ENCODE results near the gene INPP5E.

The INPP5E gene

DNA sequence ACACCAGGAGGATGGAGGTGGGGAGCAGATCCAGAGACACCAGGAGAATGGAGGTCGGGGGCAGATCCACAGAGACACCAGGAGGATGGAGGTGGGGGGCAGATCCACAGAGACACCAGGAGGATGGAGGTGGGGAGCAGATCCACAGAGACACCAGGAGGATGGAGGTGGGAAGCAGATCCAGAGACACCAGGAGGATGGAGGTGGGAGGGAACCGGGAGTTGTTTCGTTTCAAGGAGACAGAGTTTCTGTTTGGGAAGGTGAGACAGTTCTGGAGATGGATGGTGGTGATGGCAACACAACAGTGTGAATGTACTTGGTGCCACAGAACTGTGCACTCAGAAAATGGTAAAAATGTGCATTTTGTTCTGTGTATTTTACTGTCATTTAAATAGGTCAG lies 9.0 kb upstream of the INPP5E start:
- ChIA-PET CTCF (no interaction called here), POLR2A (ENCODE audit: low non-redundant PET) (no interaction called here)
- no peak for DNase-seq (ENCODE audit: low spot score)
- no peak for TF ChIP-seq CTCF (conservative IDR thresholded peaks at IDR 0.05; ENCODE audit: low read depth)
- H3K27ac ChIP-seq: no peak overlapping the region

DNA sequence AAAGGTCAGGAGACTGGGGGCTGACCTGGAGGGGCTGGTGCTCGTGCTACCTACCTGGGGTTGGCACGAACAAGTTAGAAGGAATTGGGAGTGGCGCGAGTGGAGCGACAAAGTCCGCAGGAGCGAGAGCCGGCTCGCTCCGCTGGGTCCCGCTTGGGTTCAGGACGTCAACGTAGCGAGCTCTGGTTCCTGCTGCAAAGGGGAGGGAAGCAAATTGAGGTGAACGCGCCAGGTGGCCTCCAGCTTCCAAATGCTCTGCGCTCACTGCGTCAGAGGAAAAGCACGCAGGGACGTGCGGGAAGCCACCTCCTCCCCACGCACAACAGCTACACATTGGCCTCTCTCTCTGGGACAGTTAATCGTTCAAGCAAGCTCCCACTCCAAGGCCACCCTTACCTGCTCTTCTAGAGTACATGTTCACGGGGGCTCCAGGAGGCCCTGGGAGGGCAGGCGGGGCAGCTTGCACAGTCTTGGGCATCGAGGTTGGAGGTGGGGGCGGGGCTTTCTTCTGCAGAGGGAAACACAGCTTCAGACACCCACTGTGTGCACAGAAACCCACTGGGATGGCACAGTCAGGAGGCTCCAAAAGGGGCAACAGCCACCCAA lies 7.6 kb upstream of the INPP5E start:
- TF ChIP-seq CTCF (conservative IDR thresholded peaks at IDR 0.05; ENCODE audit: low read depth): no peak

DNA sequence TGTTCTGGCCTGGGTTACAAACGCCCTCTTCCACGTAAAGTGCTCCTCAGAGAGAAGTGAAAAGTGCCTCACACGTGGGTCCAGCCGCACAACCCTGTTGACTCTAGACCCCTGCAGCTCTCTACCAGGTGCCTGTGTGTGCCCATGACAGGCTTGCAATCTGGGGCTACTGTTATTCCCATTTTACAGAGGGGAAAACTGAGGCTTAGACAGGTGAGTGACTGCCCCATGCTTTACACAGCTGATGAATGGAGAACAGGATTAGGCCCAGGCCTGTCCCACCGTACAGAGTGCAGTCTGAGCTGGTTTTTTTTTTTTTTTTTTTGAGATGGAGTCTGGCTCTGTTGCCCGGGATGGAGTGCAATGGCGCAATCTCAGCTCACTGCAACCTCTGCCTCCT lies 6.2 kb upstream of the INPP5E start:
- H3K27ac ChIP-seq: peak overlapping the region; percentile 29
- TF ChIP-seq CTCF (conservative IDR thresholded peaks at IDR 0.05; ENCODE audit: low read depth): no peak
- POLR2A ChIA-PET (ENCODE audit: low non-redundant PET): interaction anchor here (0.6 kb wide), 1 partner anchor 12 kb away, joined by 5 read pairs; no protein-coding TSS in a partner anchor
- DNase-seq (ENCODE audit: low spot score): no peak
- CTCF ChIA-PET: interaction anchor here (0.6 to 1.0 kb wide), 3 partner anchors 15 to 226 kb away, joined by 3 to 7 read pairs (median 3); no protein-coding TSS in a partner anchor

More for the DNA sequence above, 7.6 kb upstream of the INPP5E start:
- ChIA-PET POLR2A (ENCODE audit: low non-redundant PET) (no interaction called here), CTCF (interaction anchor here (1.1 kb wide), 1 partner anchor 47 kb away, joined by 4 read pairs; no protein-coding TSS in a partner anchor)
- 0 out of 2 replicates have a peak overlapping the region, but pooled peaks have one; percentile 1 for H3K27ac ChIP-seq
- DNase-seq (ENCODE audit: low spot score): no peak

- no peak for DNase-seq (ENCODE audit: low spot score)
- ChIA-PET POLR2A (ENCODE audit: low non-redundant PET) (interaction anchor here (0.9 kb wide), 1 partner anchor 14 kb away, joined by 3 read pairs; no protein-coding TSS in a partner anchor), CTCF (interaction anchor here (0.6 kb wide), 1 partner anchor 17 kb away, joined by 3 read pairs; no protein-coding TSS in a partner anchor)
- no peak for TF ChIP-seq CTCF (conservative IDR thresholded peaks at IDR 0.05; ENCODE audit: low read depth)
- H3K27ac ChIP-seq: 0 out of 2 replicates have a peak overlapping the region, but pooled peaks have one; percentile 77
These were observed 4.5 kb upstream of the INPP5E start for GRCh38 chr9:136444102-136444501.

DNA sequence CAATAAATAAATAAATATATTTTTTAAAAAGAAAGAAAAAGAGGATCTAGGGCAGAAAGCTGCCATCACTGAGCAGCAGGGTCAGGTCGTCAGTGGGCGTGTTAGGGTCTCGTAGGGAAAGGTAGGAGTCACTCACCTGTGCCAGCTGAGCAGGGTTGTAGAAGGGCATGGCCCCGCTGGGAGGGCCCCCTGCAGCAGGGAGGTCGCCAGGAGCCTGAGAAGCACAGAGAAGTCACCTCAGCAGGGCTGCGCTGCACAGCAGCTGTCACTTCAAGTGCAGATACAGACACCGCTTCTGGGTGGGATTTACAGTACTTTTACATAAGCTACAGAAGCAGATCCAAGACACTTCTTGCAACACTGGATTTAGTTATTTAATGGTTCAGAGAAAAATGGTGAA lies 4.0 kb upstream of the INPP5E start:
- ChIA-PET CTCF (no interaction called here), POLR2A (ENCODE audit: low non-redundant PET) (no interaction called here)
- TF ChIP-seq CTCF (conservative IDR thresholded peaks at IDR 0.05; ENCODE audit: low read depth): no peak
- no peak for DNase-seq (ENCODE audit: low spot score)
- H3K27ac ChIP-seq: peak overlapping the region; percentile 77; the same call in 1 of the 2 replicates

DNA sequence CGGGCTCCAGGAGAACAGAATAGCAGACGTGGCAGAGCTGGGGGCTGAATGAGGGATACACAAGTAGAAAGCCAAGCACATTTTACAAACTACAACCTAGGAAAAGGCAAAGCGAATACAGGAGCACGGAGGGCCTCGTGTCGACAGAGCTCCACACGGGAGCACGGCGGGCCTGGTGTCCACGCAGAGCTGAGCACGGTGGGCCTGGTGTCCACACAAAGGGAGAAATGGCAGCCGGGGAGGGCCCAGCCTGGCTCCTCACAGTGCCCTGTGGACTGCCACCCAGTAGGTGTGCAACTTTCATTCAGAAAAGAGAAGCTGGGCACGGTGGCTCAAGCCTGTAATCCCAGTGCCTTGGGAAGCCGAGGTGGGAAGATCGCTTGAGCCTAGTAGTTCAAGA lies 3.4 kb upstream of the INPP5E start:
- CTCF ChIA-PET: interaction anchor here (0.6 to 0.8 kb wide), 3 partner anchors 13 to 64 kb away, joined by 3 to 5 read pairs (median 3); no protein-coding TSS in a partner anchor
- peak overlapping the region; percentile 77 for H3K27ac ChIP-seq
- no peak for DNase-seq (ENCODE audit: low spot score)
- no peak for TF ChIP-seq CTCF (conservative IDR thresholded peaks at IDR 0.05; ENCODE audit: low read depth)
- POLR2A ChIA-PET (ENCODE audit: low non-redundant PET): no interaction called here
